HepG2 (cell line): Measurements from ENCODE around the gene HECTD1. TPM values are rescaled to one million over a fixed set of nuclear protein-coding genes. Genes with fewer than 3 reads are reported as not detected.

Source experiments
- MEIS1 ChIP-seq: sonication (generic); formaldehyde crosslinking; IDR thresholded peaks from 2 replicates; pipeline ENCODE4 v1.9.0; 2021; ENCODE audit warnings: mild to moderate bottlenecking, missing genetic modification reagents, moderate library complexity, borderline replicate concordance
- PAF1 ChIP-seq: IDR thresholded peaks from 2 replicates; pipeline ENCODE4 v1.6.1; 2016; ENCODE audit warnings: missing genetic modification reagents, missing compliant biosample characterization
- PLRG1 ChIP-seq: fragments of 450-650 bp; conservative IDR thresholded peaks from 2 replicates; pipeline ENCODE4 v1.6.1; 2016
- RFX5 ChIP-seq: IDR thresholded peaks from 2 replicates; pipeline ENCODE4 v1.6.1; 2011; ENCODE audit warnings: low read depth, low read length, improper control_type of control experiment
- SETDB1 ChIP-seq: sonication (generic); formaldehyde crosslinking; IDR thresholded peaks from 2 replicates; pipeline ENCODE4 v1.5.1; 2020; ENCODE audit warnings: missing genetic modification reagents, mild to moderate bottlenecking, borderline replicate concordance
- SYNCRIP ChIP-seq: fragments of 200-400 bp; formaldehyde crosslinking; IDR thresholded peaks from 2 replicates; pipeline ENCODE4 v1.6.1; 2018; ENCODE audit warnings: mild to moderate bottlenecking, low read depth, low read length; ENCODE audit not compliant: insufficient read depth
- TMF1 ChIP-seq: sonication (generic); formaldehyde crosslinking; IDR thresholded peaks from 2 replicates; pipeline ENCODE4 v1.8.1; 2022; ENCODE audit warnings: low read depth, missing genetic modification reagents
- ZFY ChIP-seq: sonication (generic); formaldehyde crosslinking; IDR thresholded peaks from 2 replicates; pipeline ENCODE4 v1.4.0; 2020; ENCODE audit warnings: missing genetic modification reagents
- ZKSCAN1 ChIP-seq: fragments of 150-350 bp; IDR thresholded peaks from 2 replicates; pipeline ENCODE4 v1.6.1; 2014; ENCODE audit warnings: low read length
- ZNF136 ChIP-seq: sonication (generic); formaldehyde crosslinking; IDR thresholded peaks from 2 replicates; pipeline ENCODE4 v1.8.1; 2022; ENCODE audit warnings: low read depth, mild to moderate bottlenecking, moderate library complexity, missing genetic modification reagents
- ZNF264 ChIP-seq: sonication (generic); formaldehyde crosslinking; IDR thresholded peaks from 2 replicates; pipeline ENCODE4 v1.4.0; 2020; ENCODE audit warnings: missing genetic modification reagents
- ZNF329 ChIP-seq: sonication (generic); formaldehyde crosslinking; IDR thresholded peaks from 2 replicates; pipeline ENCODE4 v1.9.0; 2021; ENCODE audit warnings: low read depth, mild to moderate bottlenecking, missing genetic modification reagents
- ZNF432 ChIP-seq: sonication (generic); formaldehyde crosslinking; IDR thresholded peaks from 2 replicates; pipeline ENCODE4 v1.5.0; 2020; ENCODE audit warnings: missing genetic modification reagents, mild to moderate bottlenecking, borderline replicate concordance
- ZNF724P ChIP-seq: sonication (generic); formaldehyde crosslinking; IDR thresholded peaks from 2 replicates; pipeline ENCODE4 v1.8.0; 2022; ENCODE audit warnings: missing genetic modification reagents, borderline replicate concordance
- ZNF788 ChIP-seq: sonication (generic); formaldehyde crosslinking; IDR thresholded peaks from 2 replicates; pipeline ENCODE4 v1.5.0; 2020; ENCODE audit warnings: mild to moderate bottlenecking, missing genetic modification reagents, borderline replicate concordance
- ZSCAN12 ChIP-seq: sonication (generic); formaldehyde crosslinking; IDR thresholded peaks from 2 replicates; pipeline ENCODE4 v1.9.0; 2021; ENCODE audit warnings: mild to moderate bottlenecking, missing genetic modification reagents
- ZSCAN25 ChIP-seq: sonication (generic); formaldehyde crosslinking; IDR thresholded peaks from 2 replicates; pipeline ENCODE4 v1.8.0; 2022; ENCODE audit warnings: mild to moderate bottlenecking, missing genetic modification reagents
- polyA plus RNA-seq, 8 experiments: library from polyadenylated mRNA; depleted of rRNA in 3 of 8; stranded (reverse) in 7 of 8; unstranded in 1 of 8; fragments of >200 nt; fragmentation: Illumina TruSeq in 4 of 8; extraction: Trizol in 4 of 8; gene quantifications; 2 replicates each; pipeline versions ENCODE4 v1.2.1 to v1.2.3, GENCODE V29; 2011 to 2016; ENCODE audit warnings: low read depth in 4 of 8, missing spikeins in 1 of 8, mixed read lengths in 1 of 8; ENCODE audit not compliant: insufficient read depth in 1 of 8
- total RNA-seq, 5 experiments: library from RNA; depleted of rRNA; stranded (reverse); fragments of >200 nt; fragmentation: Illumina TruSeq; extraction: Trizol; gene quantifications; 2 replicates each; pipeline ENCODE4 v1.2.3, GENCODE V29; 2016; ENCODE audit warnings: low read depth in 1 of 5
- TF ChIP-seq, protein P1 (sequence below): sonication (generic); formaldehyde crosslinking; IDR thresholded peaks from 2 replicates; pipeline ENCODE4 v1.4.0; 2020; ENCODE audit warnings: missing genetic modification reagents
- TF ChIP-seq, protein P2 (sequence below): sonication (generic); formaldehyde crosslinking; IDR thresholded peaks from 2 replicates; pipeline ENCODE4 v1.4.0; 2020; ENCODE audit warnings: mild to moderate bottlenecking, low read depth, missing genetic modification reagents
- TF ChIP-seq, protein P3 (sequence below): IDR thresholded peaks from 2 replicates; pipeline ENCODE4 v1.6.1; 2016; ENCODE audit warnings: low read depth, control low read depth
- TF ChIP-seq, protein P4 (sequence below): IDR thresholded peaks from 2 replicates; pipeline ENCODE4 v1.6.1; 2016
- TF ChIP-seq, protein P5 (sequence below): sonication (generic); formaldehyde crosslinking; IDR thresholded peaks from 2 replicates; pipeline ENCODE4 v1.4.0; 2020; ENCODE audit warnings: missing genetic modification reagents

The HECTD1 gene
- total and polyA plus RNA-seq, 2 of the 13 experiments (the other 11 are each of a cell fraction or from before 2014, with no cell fraction given): 312 to 560 TPM

DNA sequence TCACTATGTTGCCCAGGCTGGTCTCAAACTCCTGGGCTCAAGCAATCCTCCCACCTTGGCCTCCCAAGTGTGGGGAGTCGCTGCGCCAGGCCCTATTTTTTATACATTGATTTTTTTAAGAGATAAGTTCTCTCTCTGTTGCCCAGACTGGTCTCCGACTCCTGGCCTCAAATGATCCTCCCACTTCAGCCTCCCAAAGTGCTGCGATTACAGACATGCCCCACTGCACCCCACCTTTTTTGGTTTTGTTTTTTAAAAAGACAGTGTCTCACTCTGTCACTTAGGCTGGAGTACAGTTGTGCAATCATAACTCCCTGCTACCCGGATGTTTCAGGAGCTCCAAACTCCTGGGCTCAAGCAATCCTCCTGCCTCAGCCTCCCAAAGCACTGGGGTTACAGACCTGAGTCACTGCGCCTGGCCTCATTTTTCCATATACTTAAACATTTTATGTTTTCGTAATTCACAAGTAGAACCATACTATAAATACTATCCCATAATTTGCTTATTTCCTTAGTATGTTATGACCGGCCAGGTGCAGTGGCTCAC lies 16.8 kb downstream of the HECTD1 start (continued):
- TF ChIP-seq ZFY (CRISPR knock-in tag): no peak
- no peak for TF ChIP-seq MEIS1 (CRISPR knock-in tag)
- no peak for TF ChIP-seq ZKSCAN1
- TF ChIP-seq ZNF432 (CRISPR knock-in tag): no peak
- no peak for TF ChIP-seq SYNCRIP
- no peak for TF ChIP-seq ZNF724P (CRISPR knock-in tag)
- TF ChIP-seq TMF1: no peak
- no peak for TF ChIP-seq ZSCAN25 (CRISPR knock-in tag)
- TF ChIP-seq RFX5: no peak
- TF ChIP-seq, protein P1, sequence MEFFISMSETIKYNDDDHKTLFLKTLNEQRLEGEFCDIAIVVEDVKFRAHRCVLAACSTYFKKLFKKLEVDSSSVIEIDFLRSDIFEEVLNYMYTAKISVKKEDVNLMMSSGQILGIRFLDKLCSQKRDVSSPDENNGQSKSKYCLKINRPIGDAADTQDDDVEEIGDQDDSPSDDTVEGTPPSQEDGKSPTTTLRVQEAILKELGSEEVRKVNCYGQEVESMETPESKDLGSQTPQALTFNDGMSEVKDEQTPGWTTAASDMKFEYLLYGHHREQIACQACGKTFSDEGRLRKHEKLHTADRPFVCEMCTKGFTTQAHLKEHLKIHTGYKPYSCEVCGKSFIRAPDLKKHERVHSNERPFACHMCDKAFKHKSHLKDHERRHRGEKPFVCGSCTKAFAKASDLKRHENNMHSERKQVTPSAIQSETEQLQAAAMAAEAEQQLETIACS (CRISPR knock-in tag): no peak
- TF ChIP-seq, protein P2, sequence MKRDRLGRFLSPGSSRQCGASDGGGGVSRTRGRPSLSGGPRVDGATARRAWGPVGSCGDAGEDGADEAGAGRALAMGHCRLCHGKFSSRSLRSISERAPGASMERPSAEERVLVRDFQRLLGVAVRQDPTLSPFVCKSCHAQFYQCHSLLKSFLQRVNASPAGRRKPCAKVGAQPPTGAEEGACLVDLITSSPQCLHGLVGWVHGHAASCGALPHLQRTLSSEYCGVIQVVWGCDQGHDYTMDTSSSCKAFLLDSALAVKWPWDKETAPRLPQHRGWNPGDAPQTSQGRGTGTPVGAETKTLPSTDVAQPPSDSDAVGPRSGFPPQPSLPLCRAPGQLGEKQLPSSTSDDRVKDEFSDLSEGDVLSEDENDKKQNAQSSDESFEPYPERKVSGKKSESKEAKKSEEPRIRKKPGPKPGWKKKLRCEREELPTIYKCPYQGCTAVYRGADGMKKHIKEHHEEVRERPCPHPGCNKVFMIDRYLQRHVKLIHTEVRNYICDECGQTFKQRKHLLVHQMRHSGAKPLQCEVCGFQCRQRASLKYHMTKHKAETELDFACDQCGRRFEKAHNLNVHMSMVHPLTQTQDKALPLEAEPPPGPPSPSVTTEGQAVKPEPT (CRISPR knock-in tag): no peak
- no peak for TF ChIP-seq ZSCAN12 (CRISPR knock-in tag)
- no peak for TF ChIP-seq SETDB1 (CRISPR knock-in tag)
- no peak for TF ChIP-seq ZNF136 (CRISPR knock-in tag)
- no peak for TF ChIP-seq ZNF264
- no peak for TF ChIP-seq ZNF788
- TF ChIP-seq PAF1 (CRISPR knock-in tag): no peak
- TF ChIP-seq, protein P3, sequence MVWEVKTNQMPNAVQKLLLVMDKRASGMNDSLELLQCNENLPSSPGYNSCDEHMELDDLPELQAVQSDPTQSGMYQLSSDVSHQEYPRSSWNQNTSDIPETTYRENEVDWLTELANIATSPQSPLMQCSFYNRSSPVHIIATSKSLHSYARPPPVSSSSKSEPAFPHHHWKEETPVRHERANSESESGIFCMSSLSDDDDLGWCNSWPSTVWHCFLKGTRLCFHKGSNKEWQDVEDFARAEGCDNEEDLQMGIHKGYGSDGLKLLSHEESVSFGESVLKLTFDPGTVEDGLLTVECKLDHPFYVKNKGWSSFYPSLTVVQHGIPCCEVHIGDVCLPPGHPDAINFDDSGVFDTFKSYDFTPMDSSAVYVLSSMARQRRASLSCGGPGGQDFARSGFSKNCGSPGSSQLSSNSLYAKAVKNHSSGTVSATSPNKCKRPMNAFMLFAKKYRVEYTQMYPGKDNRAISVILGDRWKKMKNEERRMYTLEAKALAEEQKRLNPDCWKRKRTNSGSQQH (CRISPR knock-in tag): no peak
- TF ChIP-seq, protein P4, sequence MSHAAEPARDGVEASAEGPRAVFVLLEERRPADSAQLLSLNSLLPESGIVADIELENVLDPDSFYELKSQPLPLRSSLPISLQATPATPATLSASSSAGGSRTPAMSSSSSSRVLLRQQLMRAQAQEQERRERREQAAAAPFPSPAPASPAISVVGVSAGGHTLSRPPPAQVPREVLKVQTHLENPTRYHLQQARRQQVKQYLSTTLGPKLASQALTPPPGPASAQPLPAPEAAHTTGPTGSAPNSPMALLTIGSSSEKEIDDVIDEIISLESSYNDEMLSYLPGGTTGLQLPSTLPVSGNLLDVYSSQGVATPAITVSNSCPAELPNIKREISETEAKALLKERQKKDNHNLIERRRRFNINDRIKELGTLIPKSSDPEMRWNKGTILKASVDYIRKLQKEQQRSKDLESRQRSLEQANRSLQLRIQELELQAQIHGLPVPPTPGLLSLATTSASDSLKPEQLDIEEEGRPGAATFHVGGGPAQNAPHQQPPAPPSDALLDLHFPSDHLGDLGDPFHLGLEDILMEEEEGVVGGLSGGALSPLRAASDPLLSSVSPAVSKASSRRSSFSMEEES (CRISPR knock-in tag): no peak
- TF ChIP-seq, protein P5, sequence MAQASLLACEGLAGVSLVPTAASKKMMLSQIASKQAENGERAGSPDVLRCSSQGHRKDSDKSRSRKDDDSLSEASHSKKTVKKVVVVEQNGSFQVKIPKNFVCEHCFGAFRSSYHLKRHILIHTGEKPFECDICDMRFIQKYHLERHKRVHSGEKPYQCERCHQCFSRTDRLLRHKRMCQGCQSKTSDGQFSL (CRISPR knock-in tag): no peak
- TF ChIP-seq PLRG1: no peak
- no peak for TF ChIP-seq ZNF329 (CRISPR knock-in tag)
